Small intestine (tissue), 7 donors: ENCODE data around the gene RAVER2. TPM values are rescaled to one million over a fixed set of nuclear protein-coding genes. Genes with fewer than 3 reads are reported as not detected.

Experiments used
- DNase-seq, 2 donors: peaks; one replicate each; pipeline versions ENCODE4 v3.0.0 to v3.0.0-alpha.2; 2013
- FAIRE-seq: peaks from 2 replicates; lab custom pipeline; 2012; peaks lifted over from hg19 to GRCh38; lab: Jason Lieb, UNC
- H3K27ac ChIP-seq, 3 donors: one replicate each; pipeline ENCODE4 v1.5.1; 2013; ENCODE audit warnings: low read length in 2 of 3, mild to moderate bottlenecking in 2 of 3, control low read depth in 1 of 3, inconsistent platforms in 1 of 3, low read depth in 1 of 3, moderate library complexity in 1 of 3
- H3K27me3 ChIP-seq, 3 donors: one replicate each; pipeline ENCODE4 v1.6.1; 2013; ENCODE audit warnings: low read length in 3 of 3, inconsistent platforms in 1 of 3; ENCODE audit not compliant: control insufficient read depth in 3 of 3, insufficient read depth in 3 of 3
- H3K36me3 ChIP-seq, 3 donors: one replicate each; pipeline ENCODE4 v1.6.1; 2013; ENCODE audit warnings: low read length in 3 of 3, inconsistent platforms in 1 of 3, low read depth in 1 of 3, mild to moderate bottlenecking in 1 of 3, moderate library complexity in 1 of 3; ENCODE audit not compliant: control insufficient read depth in 3 of 3, insufficient read depth in 2 of 3
- H3K4me1 ChIP-seq, 3 donors: one replicate each; pipeline ENCODE4 v1.6.1; 2013; ENCODE audit warnings: low read length in 2 of 3, inconsistent platforms in 1 of 3, low read depth in 1 of 3, mild to moderate bottlenecking in 1 of 3, moderate library complexity in 1 of 3; ENCODE audit not compliant: control insufficient read depth in 3 of 3, insufficient read depth in 2 of 3
- H3K4me3 ChIP-seq, 3 donors: one replicate each; pipeline ENCODE4 v1.5.1; 2013; ENCODE audit warnings: low read length in 3 of 3, control low read depth in 1 of 3, inconsistent platforms in 1 of 3, low read depth in 1 of 3, mild to moderate bottlenecking in 1 of 3, moderate library complexity in 1 of 3
- H3K9me3 ChIP-seq, 2 donors: one replicate each; pipeline ENCODE4 v1.6.1; 2013; ENCODE audit warnings: low read depth in 1 of 2, low read length in 1 of 2; ENCODE audit not compliant: control insufficient read depth in 2 of 2, insufficient read depth in 1 of 2
- WGBS, 3 donors: extraction: QIAGEN DNeasy Blood & Tissue Kit; methylation state at CpG; one replicate each; pipeline ENCODE4 v1.1.7; 2013; 5-methylcytosine and 5-hydroxymethylcytosine counted together
- polyA plus RNA-seq, 4 donors: library from polyadenylated mRNA; stranded (reverse) in 3 of 4; unstranded in 1 of 4; fragments of 200-250 nt in 3 of 4; fragments of 120-200 nt in 1 of 4; gene quantifications; one replicate each; pipeline versions ENCODE4 v1.2.1 to v1.2.3, GENCODE V29; 2013
- donor health status: healthy with polysubstance abuse.
- donor health status: control.
- donor health status: control.
- donor health status: Bipolar disorder and iron deficiency.
- donor health status: healthy.

RAVER2 gene
- polyA plus RNA-seq, 4 donors: 15.3 to 45.4 (median 30.8) TPM

GRCh38 chr1:64823691-64824476 is 79.0 kb downstream of the RAVER2 start:
- H3K36me3 ChIP-seq: peaks cover 0 to 4% (median 0%) of the 10 kb centered on the region in 3 donors
- H3K4me1 ChIP-seq: peaks cover 0 to 15% (median 0%) of the 10 kb centered on the region in 3 donors
- H3K9me3 ChIP-seq: no peaks in the 10 kb centered on the region
- DNase-seq (peak; percentile 80 to 85), FAIRE-seq (no peak)
- H3K4me3 ChIP-seq: no peak overlapping the region
- H3K27ac ChIP-seq: no peak overlapping the region
- WGBS, 3 donors: 45 to 54% (median 51%) methylated on average over 11 of the region's 11 CpGs
- no peaks in the 10 kb centered on the region for H3K27me3 ChIP-seq

- no peaks in the 10 kb centered on the region for H3K9me3 ChIP-seq
- H3K4me1 ChIP-seq: peaks cover 0 to 15% (median 0%) of the 10 kb centered on the region in 3 donors
- H3K36me3 ChIP-seq: peaks cover 0 to 9% (median 0%) of the 10 kb centered on the region in 3 donors
- H3K27ac ChIP-seq: peak overlapping the region in 2 of 3 donors; percentile 75 to 78
- FAIRE-seq: no peak
- H3K4me3 ChIP-seq: no peak overlapping the region
- DNase-seq: peak; percentile 9 to 74
- H3K27me3 ChIP-seq: no peaks in the 10 kb centered on the region
- WGBS, 3 donors: 21 to 57% (median 34%) methylated on average over 5 of the region's 5 CpGs
Observed at GRCh38 chr1:64826991-64827390, 82.1 kb downstream of the RAVER2 start.

DNA sequence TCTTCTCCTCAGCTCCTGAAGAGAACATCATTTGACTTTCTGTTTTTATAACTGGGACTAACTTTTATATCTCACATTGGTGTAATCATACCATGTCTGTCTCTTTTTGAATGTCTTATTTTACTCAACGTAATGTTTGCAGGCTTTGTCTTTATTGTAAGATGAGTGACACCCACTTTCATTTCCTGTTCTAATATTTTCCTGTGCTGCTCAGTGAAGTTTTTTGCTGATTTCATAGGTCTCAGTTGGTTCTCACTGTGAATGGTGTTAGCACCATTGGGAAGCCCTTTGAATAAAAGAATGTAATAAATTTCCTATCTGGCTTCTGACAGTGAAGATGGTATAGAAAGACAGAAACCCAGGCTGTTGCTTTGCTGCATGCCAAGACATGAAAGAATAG is 84.0 kb downstream of the RAVER2 start:
- H3K36me3 ChIP-seq: peaks cover 0 to 9% (median 6%) of the 10 kb centered on the region in 3 donors
- no peak overlapping the region for H3K4me3 ChIP-seq
- H3K9me3 ChIP-seq: no peaks in the 10 kb centered on the region
- peaks cover 0 to 15% (median 0%) of the 10 kb centered on the region in 3 donors for H3K4me1 ChIP-seq
- H3K27me3 ChIP-seq: no peaks in the 10 kb centered on the region
- no peak overlapping the region for H3K27ac ChIP-seq
- FAIRE-seq: no peak
- no peak for DNase-seq
- WGBS, 3 donors: 49 to 80% (median 51%) methylated on average over 1 of the region's 1 CpG

GRCh38 chr1:64829411-64830029 is 84.6 kb downstream of the RAVER2 start:
- H3K36me3 ChIP-seq: peaks cover 2 to 7% (median 6%) of the 10 kb centered on the region in 3 donors
- DNase-seq (no peak), FAIRE-seq (no peak)
- no peaks in the 10 kb centered on the region for H3K27me3 ChIP-seq
- 85 to 94% (median 87%) methylated on average over 8 of the region's 8 CpGs for WGBS, 3 donors
- no peaks in the 10 kb centered on the region for H3K9me3 ChIP-seq
- peaks cover 0 to 15% (median 0%) of the 10 kb centered on the region in 3 donors for H3K4me1 ChIP-seq
- H3K4me3 ChIP-seq: no peak overlapping the region
- H3K27ac ChIP-seq: peak overlapping the region in 1 of 3 donors; percentile 30

- Histone ChIP-seq H3K9me3 (no peaks in the 10 kb centered on the region), H3K36me3 (peaks cover 6 to 9% (median 6%) of the 10 kb centered on the region in 3 donors), H3K27me3 (no peaks in the 10 kb centered on the region), H3K4me1 (peaks cover 0 to 15% (median 0%) of the 10 kb centered on the region in 3 donors), H3K4me3 (no peak overlapping the region), H3K27ac (no peak overlapping the region)
- no peak for FAIRE-seq
- 81 to 85% (median 83%) methylated on average over 5 of the region's 5 CpGs for WGBS, 3 donors
- no peak for DNase-seq
Observed at GRCh38 chr1:64830030-64830651, 85.3 kb downstream of the RAVER2 start.

GRCh38 chr1:64834734-64835133 is 89.9 kb downstream of the RAVER2 start:
- no peak for DNase-seq
- no peak for FAIRE-seq
- peaks cover 23 to 29% (median 25%) of the 10 kb centered on the region in 3 donors for H3K36me3 ChIP-seq
- no peaks in the 10 kb centered on the region for H3K9me3 ChIP-seq
- H3K27me3 ChIP-seq: no peaks in the 10 kb centered on the region
- H3K27ac ChIP-seq: no peak overlapping the region
- H3K4me1 ChIP-seq: no peaks in the 10 kb centered on the region
- H3K4me3 ChIP-seq: no peak overlapping the region

DNA sequence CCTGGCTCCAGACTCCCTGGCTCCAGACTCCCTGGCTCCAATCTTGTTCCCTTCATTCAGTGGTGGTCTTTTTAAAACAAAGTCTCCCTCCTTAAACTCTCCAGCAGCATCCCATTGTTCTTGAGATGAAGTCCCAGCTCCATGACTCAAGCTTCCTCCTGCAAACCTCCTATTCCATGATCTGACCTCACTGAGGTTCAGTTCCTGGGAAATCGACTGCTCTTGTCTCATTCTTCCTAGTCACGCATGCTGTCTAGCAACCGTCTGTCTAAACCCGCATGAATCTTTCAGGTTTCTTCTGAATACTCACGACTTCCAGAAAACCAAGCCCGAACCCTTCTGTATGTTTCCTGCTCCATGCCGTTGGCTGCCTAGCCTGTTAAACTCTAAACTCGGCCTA is 91.9 kb downstream of the RAVER2 start:
- WGBS, 3 donors: 91 to 94% (median 93%) methylated on average over 8 of the region's 8 CpGs
- FAIRE-seq (no peak), DNase-seq (no peak)
- Histone ChIP-seq H3K27me3 (no peaks in the 10 kb centered on the region), H3K36me3 (peaks cover 30 to 45% (median 39%) of the 10 kb centered on the region in 3 donors), H3K9me3 (no peaks in the 10 kb centered on the region), H3K27ac (no peak overlapping the region), H3K4me3 (no peak overlapping the region), H3K4me1 (no peaks in the 10 kb centered on the region)

- 89 to 93% (median 92%) methylated on average over 7 of the region's 7 CpGs for WGBS, 3 donors
- Histone ChIP-seq H3K27me3 (no peaks in the 10 kb centered on the region), H3K9me3 (no peaks in the 10 kb centered on the region), H3K4me3 (no peak overlapping the region), H3K4me1 (peaks cover 0 to 2% (median 0%) of the 10 kb centered on the region in 3 donors), H3K27ac (peak overlapping the region in 1 of 3 donors; percentile 12), H3K36me3 (peaks cover 31 to 48% (median 37%) of the 10 kb centered on the region in 3 donors)
- no peak for DNase-seq
- no peak for FAIRE-seq
Observed at GRCh38 chr1:64838486-64838885, 93.6 kb downstream of the RAVER2 start.
